Sigmoid colon (tissue), 4 donors: ENCODE measurements around the gene GALR2.

Experiments used
- EP300 ChIP-seq, 4 donors: sonication (generic); formaldehyde crosslinking; IDR thresholded peaks; one replicate each; pipeline ENCODE4 v1.6.1; 2017; ENCODE audit warnings: antibody characterized with exemption in 4 of 4
- POLR2A ChIP-seq, 2 donors: fragments of 450-650 bp; IDR thresholded peaks; one replicate each; pipeline ENCODE4 v1.6.1; 2016; ENCODE audit warnings: antibody characterized with exemption in 2 of 2, mild to moderate bottlenecking in 2 of 2, moderate library complexity in 2 of 2
- POLR2AphosphoS5 ChIP-seq, 4 donors: sonication (generic); formaldehyde crosslinking; IDR thresholded peaks; one replicate each; pipeline ENCODE4 v1.6.1; 2017; ENCODE audit warnings: antibody characterized with exemption in 4 of 4

- TF ChIP-seq POLR2AphosphoS5 (IDR thresholded peaks at IDR 0.05): no peak
- TF ChIP-seq EP300 (IDR thresholded peaks at IDR 0.05): no peak
- no peak for TF ChIP-seq POLR2A (IDR thresholded peaks at IDR 0.05)
These were observed 50.8 kb downstream of the GALR2 start for GRCh38 chr17:76125391-76125675.
